Mesenchymal stem cell (in vitro differentiated cells and primary cell): Measurements from ENCODE around the gene FAM193B.

Experiments used
- DNase-seq: peaks from one replicate; pipeline ENCODE4 v3.0.0-alpha.2; 2013
- H2AFZ ChIP-seq: one replicate; pipeline ENCODE4 v1.6.1; 2013; ENCODE audit warnings: low read depth, mild to moderate bottlenecking, control low read depth, inconsistent platforms, low read length, moderate library complexity
- H2AK5ac ChIP-seq: 2 replicates; pipeline ENCODE4 v1.6.1; 2013; ENCODE audit warnings: low read length, moderate library complexity, mild to moderate bottlenecking, inconsistent platforms; ENCODE audit not compliant: severe bottlenecking
- H2BK120ac ChIP-seq: one replicate; pipeline ENCODE4 v1.6.1; 2013; ENCODE audit warnings: low read depth, mild to moderate bottlenecking, inconsistent platforms, low read length, moderate library complexity
- H2BK12ac ChIP-seq, 2 experiments: one replicate each; pipeline ENCODE4 v1.6.1; 2013; ENCODE audit warnings: inconsistent platforms in 2 of 2, low read length in 2 of 2, mild to moderate bottlenecking in 2 of 2, moderate library complexity in 2 of 2, control low read depth in 1 of 2
- H2BK15ac ChIP-seq: one replicate; pipeline ENCODE4 v1.6.1; 2013; ENCODE audit warnings: mild to moderate bottlenecking, low read depth, inconsistent platforms; ENCODE audit not compliant: poor library complexity, severe bottlenecking
- H2BK5ac ChIP-seq: 2 replicates; pipeline ENCODE4 v1.6.1; 2013; ENCODE audit warnings: low read depth, mild to moderate bottlenecking, low read length, control low read depth, inconsistent platforms; ENCODE audit not compliant: poor library complexity, severe bottlenecking
- H3K14ac ChIP-seq, 2 experiments: one replicate each; pipeline ENCODE4 v1.6.1; 2013; ENCODE audit warnings: inconsistent platforms in 2 of 2, low read length in 2 of 2, control low read depth in 1 of 2, mild to moderate bottlenecking in 1 of 2, moderate library complexity in 1 of 2
- H3K18ac ChIP-seq, 2 experiments: one replicate each; pipeline ENCODE4 v1.6.1; 2013; ENCODE audit warnings: inconsistent platforms in 2 of 2, low read length in 2 of 2, control low read depth in 1 of 2, low read depth in 1 of 2, mild to moderate bottlenecking in 1 of 2
- H3K23ac ChIP-seq, 2 experiments: one replicate each; pipeline ENCODE4 v1.6.1; 2013; ENCODE audit warnings: inconsistent platforms in 2 of 2, low read length in 2 of 2, mild to moderate bottlenecking in 2 of 2, moderate library complexity in 2 of 2, control low read depth in 1 of 2
- H3K27ac ChIP-seq: 2 replicates; pipeline ENCODE4 v1.5.1; 2013; ENCODE audit warnings: mild to moderate bottlenecking, moderate library complexity, low read length, control low read depth, inconsistent platforms; ENCODE audit not compliant: poor library complexity, severe bottlenecking
- H3K27me3 ChIP-seq, 2 experiments: 2 replicates each; pipeline versions ENCODE4 v1.6.1 to v1.7.0; 2013; ENCODE audit warnings: low read length in 2 of 2, mild to moderate bottlenecking in 2 of 2, moderate library complexity in 2 of 2, control low read depth in 1 of 2, inconsistent platforms in 1 of 2; ENCODE audit not compliant: control insufficient read depth in 1 of 2, insufficient read depth in 1 of 2
- H3K36me3 ChIP-seq, 2 experiments: 2 replicates each; pipeline versions ENCODE4 v1.6.1 to v1.7.0; 2013; ENCODE audit warnings: low read length in 2 of 2, control low read depth in 1 of 2, inconsistent platforms in 1 of 2, low read depth in 1 of 2, mild to moderate bottlenecking in 1 of 2; ENCODE audit not compliant: insufficient read depth in 2 of 2, control insufficient read depth in 1 of 2
- H3K4ac ChIP-seq, 2 experiments: one replicate each; pipeline ENCODE4 v1.6.1; 2013; ENCODE audit warnings: inconsistent platforms in 2 of 2, low read length in 2 of 2, mild to moderate bottlenecking in 2 of 2, moderate library complexity in 2 of 2, control low read depth in 1 of 2, low read depth in 1 of 2
- H3K4me1 ChIP-seq: 2 replicates; pipeline ENCODE4 v1.6.1; 2013; ENCODE audit warnings: low read depth, low read length, control low read depth; ENCODE audit not compliant: control insufficient read depth, insufficient read depth
- H3K4me2 ChIP-seq: 2 replicates; pipeline ENCODE4 v1.6.1; 2013; ENCODE audit warnings: low read length, mild to moderate bottlenecking, inconsistent platforms; ENCODE audit not compliant: poor library complexity, severe bottlenecking
- H3K4me3 ChIP-seq, 2 experiments: 2 replicates each; pipeline versions ENCODE4 v1.5.1 to v1.7.0; 2013; ENCODE audit warnings: low read length in 2 of 2, mild to moderate bottlenecking in 2 of 2, control low read depth in 1 of 2, low read depth in 1 of 2; ENCODE audit not compliant: insufficient read depth in 1 of 2
- H3K79me1 ChIP-seq: replicated peaks from 2 replicates; pipeline ENCODE4 v1.6.1; 2013; ENCODE audit warnings: mild to moderate bottlenecking, control low read depth, low read length, inconsistent platforms; ENCODE audit not compliant: poor library complexity, severe bottlenecking
- H3K9ac ChIP-seq: 2 replicates; pipeline ENCODE4 v1.7.0; 2013; ENCODE audit warnings: mild to moderate bottlenecking, low read length, moderate library complexity
- H3K9me3 ChIP-seq: 2 replicates; pipeline ENCODE4 v1.7.0; 2013; ENCODE audit warnings: mild to moderate bottlenecking, low read length; ENCODE audit not compliant: control insufficient read depth
- H4K8ac ChIP-seq: one replicate; pipeline ENCODE4 v1.6.1; 2013; ENCODE audit warnings: inconsistent platforms, mild to moderate bottlenecking, low read length, moderate library complexity
- H4K91ac ChIP-seq: one replicate; pipeline ENCODE4 v1.6.1; 2013; ENCODE audit warnings: mild to moderate bottlenecking, low read length, inconsistent platforms
- WGBS: methylation state at CpG from one replicate; pipeline ENCODE4 v1.1.7; 2013; ENCODE audit warnings: mixed read lengths; 5-methylcytosine and 5-hydroxymethylcytosine counted together

The FAM193B gene

DNA sequence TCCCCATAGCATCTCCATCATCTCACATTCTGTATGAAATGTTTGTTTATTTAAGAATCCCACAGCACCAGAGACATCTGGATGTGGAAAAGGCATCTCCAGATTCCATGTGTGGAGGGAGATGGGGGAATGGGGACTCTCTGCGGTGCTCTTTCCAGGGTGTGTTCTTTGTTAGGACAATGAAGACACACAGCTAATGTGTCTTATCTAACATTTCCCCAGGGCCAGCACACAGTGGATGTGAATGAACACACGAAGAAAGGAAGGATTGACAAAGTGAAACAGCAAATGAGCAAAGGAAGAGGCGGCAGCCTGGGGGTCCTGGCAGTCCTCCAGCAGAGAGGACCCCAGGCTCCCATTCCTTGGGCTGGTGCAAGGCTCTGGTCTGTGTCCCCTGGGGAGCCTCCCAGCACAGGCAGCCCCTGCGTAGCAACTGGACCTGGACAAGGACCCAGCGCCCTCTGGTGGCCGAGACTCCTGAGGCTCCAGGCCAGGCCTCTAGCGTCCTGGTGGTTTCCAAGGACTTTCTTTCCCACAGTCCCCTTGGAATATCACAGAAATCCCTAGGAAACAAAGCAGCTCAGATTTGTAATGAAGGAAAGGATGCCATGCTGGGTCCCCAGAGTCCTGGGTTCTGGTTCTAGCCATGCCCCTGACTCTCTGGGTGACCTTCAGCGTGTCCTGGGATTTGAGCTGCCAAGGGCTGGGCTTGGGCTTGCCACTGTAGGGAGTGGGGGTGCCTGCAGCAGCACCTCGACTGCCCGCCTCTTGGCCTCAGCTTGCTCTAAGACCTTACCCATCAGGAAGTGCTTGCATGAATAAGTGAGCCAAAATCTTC, 53.5 kb downstream of the FAM193B start:
- peak overlapping the region in 1 of 2 experiments; percentile 63 for H3K4ac ChIP-seq
- H2BK5ac ChIP-seq, result no peak overlapping the region
- H2BK120ac ChIP-seq, result no peak overlapping the region
- H2AK5ac ChIP-seq, result no peak overlapping the region
- WGBS, result 31% methylated on average over 10 of the region's 10 CpGs
- no peaks in the 10 kb centered on the region for H3K27me3 ChIP-seq
- H3K18ac ChIP-seq, result peak overlapping the region in 1 of 2 experiments; percentile 41
- H3K4me2 ChIP-seq, result no peak overlapping the region
- H3K4me3 ChIP-seq, result no peak overlapping the region
- peak overlapping the region; percentile 22 for H3K27ac ChIP-seq
- peaks cover 20% of the 10 kb centered on the region for H3K4me1 ChIP-seq
- H3K23ac ChIP-seq, result no peak overlapping the region
- H3K9me3 ChIP-seq, result no peaks in the 10 kb centered on the region
- H2BK12ac ChIP-seq, result peak overlapping the region; percentile 18 to 76
- peaks cover 4 to 30% of the 10 kb centered on the region in 2 experiments for H3K36me3 ChIP-seq
- no peak overlapping the region for H2BK15ac ChIP-seq
- peak overlapping the region; percentile 55 for H3K9ac ChIP-seq
- peak overlapping the region; percentile 36 for H4K8ac ChIP-seq
- DNase-seq, result peak; percentile 88
- no peak overlapping the region for H3K14ac ChIP-seq
- H2AFZ ChIP-seq, result peak overlapping the region; percentile 65
- peaks cover 7% of the 10 kb centered on the region for H3K79me1 ChIP-seq
- H4K91ac ChIP-seq, result no peak overlapping the region

DNA sequence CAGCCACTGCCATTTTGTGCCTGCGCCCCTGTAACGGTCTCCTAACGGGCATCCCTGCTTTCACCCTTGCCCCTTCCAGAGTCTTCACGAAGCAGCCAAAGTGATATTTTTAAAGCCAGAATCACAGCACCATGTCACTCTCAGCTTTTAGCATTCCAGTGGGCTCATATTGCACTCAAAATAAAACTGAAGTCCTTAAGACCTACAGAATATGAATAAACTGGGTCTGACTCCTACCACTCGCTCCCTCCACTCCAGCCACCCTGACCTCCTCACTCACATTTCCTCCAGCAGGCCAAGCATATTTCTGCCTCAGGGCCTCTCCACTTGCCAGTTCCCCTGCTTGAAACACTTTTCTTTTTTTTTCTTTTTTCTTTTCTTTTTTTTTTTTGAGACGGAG, 54.5 kb downstream of the FAM193B start:
- H3K4me3 ChIP-seq, result no peak overlapping the region
- H3K4ac ChIP-seq, result no peak overlapping the region
- H3K23ac ChIP-seq, result peak overlapping the region in 1 of 2 experiments; percentile 61
- H3K9me3 ChIP-seq, result no peaks in the 10 kb centered on the region
- H2BK5ac ChIP-seq, result no peak overlapping the region
- peaks cover 8 to 33% of the 10 kb centered on the region in 2 experiments for H3K36me3 ChIP-seq
- no peak overlapping the region for H3K4me2 ChIP-seq
- no peak overlapping the region for H2BK12ac ChIP-seq
- H3K27me3 ChIP-seq, result no peaks in the 10 kb centered on the region
- no peak overlapping the region for H3K9ac ChIP-seq
- H4K91ac ChIP-seq, result peak overlapping the region; percentile 11
- H3K14ac ChIP-seq, result no peak overlapping the region
- WGBS, result 88% methylated on average over 6 of the region's 6 CpGs
- H3K27ac ChIP-seq, result no peak overlapping the region
- peaks cover 7% of the 10 kb centered on the region for H3K79me1 ChIP-seq
- H3K4me1 ChIP-seq, result peaks cover 27% of the 10 kb centered on the region
- H2BK120ac ChIP-seq, result no peak overlapping the region
- no peak overlapping the region for H2BK15ac ChIP-seq
- no peak for DNase-seq
- H2AFZ ChIP-seq, result no peak overlapping the region
- H4K8ac ChIP-seq, result no peak overlapping the region
- no peak overlapping the region for H3K18ac ChIP-seq
- no peak overlapping the region for H2AK5ac ChIP-seq

DNA sequence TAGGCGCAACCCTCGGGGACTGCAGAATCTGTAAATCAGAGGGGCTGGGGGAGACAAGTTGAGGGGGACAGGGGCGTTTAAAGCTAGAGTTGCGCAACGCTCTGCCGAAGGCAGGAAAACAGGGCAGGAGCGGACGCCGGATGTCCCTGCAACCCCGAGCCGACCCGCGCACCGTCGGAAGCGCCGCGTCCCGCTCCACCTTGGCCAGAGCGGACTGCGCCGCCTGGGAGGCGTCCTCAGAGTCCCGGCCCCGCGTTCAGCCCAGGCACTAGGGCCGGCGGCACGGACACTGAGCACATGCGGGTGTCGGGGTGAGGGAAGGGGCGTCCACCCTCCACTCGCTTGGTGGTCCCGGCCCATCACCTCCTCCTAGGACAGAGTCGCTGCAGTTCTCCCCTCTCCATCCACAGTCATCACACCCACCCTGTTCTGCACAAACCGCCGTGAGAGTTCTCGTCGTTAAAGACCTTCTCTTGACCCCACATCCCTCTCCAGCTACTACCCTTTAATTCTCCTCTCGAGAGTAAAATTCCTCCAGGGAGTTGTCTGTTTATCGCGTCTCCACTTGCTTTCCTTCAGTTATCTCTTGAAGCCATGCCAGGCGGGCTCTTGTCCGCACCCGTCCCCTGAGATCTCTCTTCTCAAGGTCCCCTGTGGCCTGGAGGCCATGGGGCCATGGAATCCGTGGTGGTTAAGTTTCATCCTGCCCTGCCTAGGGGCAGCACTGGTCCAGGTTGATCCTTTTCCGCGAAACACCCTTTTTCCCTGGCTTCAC, 56.2 kb downstream of the FAM193B start:
- peak; percentile 50 for DNase-seq
- WGBS, result 12% methylated on average over 38 of the region's 48 CpGs
- peaks cover 18 to 27% of the 10 kb centered on the region in 2 experiments for H3K36me3 ChIP-seq
- H3K4me1 ChIP-seq, result peaks cover 38% of the 10 kb centered on the region
- peak overlapping the region; percentile 83 for H4K91ac ChIP-seq
- H3K4me3 ChIP-seq, result peak overlapping the region; percentile 61 to 82
- H3K79me1 ChIP-seq, result peaks cover 7% of the 10 kb centered on the region
- H4K8ac ChIP-seq, result peak overlapping the region; percentile 80
- H3K4me2 ChIP-seq, result peak overlapping the region; percentile 78
- H3K27ac ChIP-seq, result peak overlapping the region; percentile 55
- peak overlapping the region; percentile 60 for H2AK5ac ChIP-seq
- H3K9me3 ChIP-seq, result no peaks in the 10 kb centered on the region
- peak overlapping the region; percentile 75 to 98 for H2BK12ac ChIP-seq
- peak overlapping the region in 1 of 2 experiments; percentile 90 for H3K14ac ChIP-seq
- H3K4ac ChIP-seq, result peak overlapping the region; percentile 66 to 76
- H2BK120ac ChIP-seq, result peak overlapping the region; percentile 39
- H3K23ac ChIP-seq, result peak overlapping the region in 1 of 2 experiments; percentile 3
- H2BK5ac ChIP-seq, result no peak overlapping the region
- peak overlapping the region; percentile 77 for H3K9ac ChIP-seq
- peak overlapping the region; percentile 26 for H2BK15ac ChIP-seq
- no peaks in the 10 kb centered on the region for H3K27me3 ChIP-seq
- peak overlapping the region; percentile 93 to 96 for H3K18ac ChIP-seq
- peak overlapping the region; percentile 73 for H2AFZ ChIP-seq
